ENCODE results near the gene GIMAP2.

GIMAP2 gene

DNA sequence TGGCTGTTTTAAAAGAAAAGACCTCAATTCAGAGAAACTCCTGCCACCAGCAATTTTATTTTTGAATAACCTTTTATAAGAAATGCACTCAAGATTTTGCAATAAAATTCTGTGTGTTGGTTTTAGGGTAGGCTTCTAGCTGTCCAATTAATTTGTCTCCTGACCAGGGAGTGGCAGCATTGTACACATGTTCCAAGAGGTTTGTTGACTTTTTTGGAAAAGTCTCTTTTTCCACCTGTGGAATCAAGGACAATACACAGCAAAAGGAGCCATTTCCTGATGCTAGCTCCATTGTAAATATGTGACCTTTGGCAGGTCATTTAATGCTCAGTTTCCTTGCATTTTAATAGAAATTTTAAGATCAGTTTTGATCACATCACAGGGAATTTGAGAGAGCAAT lies 53.5 kb downstream of the GIMAP2 start:
- TF ChIP-seq, protein P1, sequence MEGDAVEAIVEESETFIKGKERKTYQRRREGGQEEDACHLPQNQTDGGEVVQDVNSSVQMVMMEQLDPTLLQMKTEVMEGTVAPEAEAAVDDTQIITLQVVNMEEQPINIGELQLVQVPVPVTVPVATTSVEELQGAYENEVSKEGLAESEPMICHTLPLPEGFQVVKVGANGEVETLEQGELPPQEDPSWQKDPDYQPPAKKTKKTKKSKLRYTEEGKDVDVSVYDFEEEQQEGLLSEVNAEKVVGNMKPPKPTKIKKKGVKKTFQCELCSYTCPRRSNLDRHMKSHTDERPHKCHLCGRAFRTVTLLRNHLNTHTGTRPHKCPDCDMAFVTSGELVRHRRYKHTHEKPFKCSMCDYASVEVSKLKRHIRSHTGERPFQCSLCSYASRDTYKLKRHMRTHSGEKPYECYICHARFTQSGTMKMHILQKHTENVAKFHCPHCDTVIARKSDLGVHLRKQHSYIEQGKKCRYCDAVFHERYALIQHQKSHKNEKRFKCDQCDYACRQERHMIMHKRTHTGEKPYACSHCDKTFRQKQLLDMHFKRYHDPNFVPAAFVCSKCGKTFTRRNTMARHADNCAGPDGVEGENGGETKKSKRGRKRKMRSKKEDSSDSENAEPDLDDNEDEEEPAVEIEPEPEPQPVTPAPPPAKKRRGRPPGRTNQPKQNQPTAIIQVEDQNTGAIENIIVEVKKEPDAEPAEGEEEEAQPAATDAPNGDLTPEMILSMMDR (IDR thresholded peaks at IDR 0.05; ENCODE audit: borderline replicate concordance, insufficient read depth, low read depth, low read length): peak; percentile 13; the same call in 1 of the 2 replicates
- H3K4me3 ChIP-seq (ENCODE audit: low read depth, low read length): peak overlapping the region; percentile 76

DNA sequence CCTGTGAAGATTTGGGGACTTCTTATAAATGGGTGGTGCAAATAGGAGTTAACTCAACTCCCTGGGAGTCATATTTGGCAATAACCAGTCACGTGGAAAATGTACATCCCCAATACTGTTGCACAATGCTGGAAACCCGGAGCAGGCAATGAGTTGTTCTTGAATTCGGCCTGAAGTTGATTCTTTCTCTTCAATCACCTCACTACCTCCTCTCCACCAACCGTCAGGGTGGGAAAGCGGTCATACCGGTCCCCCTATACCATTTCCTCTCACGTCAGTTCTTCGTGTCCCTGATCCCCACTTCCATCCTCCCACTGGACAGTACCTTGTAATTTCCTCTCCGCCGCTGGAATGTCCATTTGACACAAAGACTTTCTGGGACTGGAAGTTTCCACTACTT lies 54.5 kb downstream of the GIMAP2 start:
- peak overlapping the region; percentile 10 for H3K4me3 ChIP-seq (ENCODE audit: low read depth, low read length)
- TF ChIP-seq, protein P1 (IDR thresholded peaks at IDR 0.05; ENCODE audit: borderline replicate concordance, insufficient read depth, low read depth, low read length): no peak

DNA sequence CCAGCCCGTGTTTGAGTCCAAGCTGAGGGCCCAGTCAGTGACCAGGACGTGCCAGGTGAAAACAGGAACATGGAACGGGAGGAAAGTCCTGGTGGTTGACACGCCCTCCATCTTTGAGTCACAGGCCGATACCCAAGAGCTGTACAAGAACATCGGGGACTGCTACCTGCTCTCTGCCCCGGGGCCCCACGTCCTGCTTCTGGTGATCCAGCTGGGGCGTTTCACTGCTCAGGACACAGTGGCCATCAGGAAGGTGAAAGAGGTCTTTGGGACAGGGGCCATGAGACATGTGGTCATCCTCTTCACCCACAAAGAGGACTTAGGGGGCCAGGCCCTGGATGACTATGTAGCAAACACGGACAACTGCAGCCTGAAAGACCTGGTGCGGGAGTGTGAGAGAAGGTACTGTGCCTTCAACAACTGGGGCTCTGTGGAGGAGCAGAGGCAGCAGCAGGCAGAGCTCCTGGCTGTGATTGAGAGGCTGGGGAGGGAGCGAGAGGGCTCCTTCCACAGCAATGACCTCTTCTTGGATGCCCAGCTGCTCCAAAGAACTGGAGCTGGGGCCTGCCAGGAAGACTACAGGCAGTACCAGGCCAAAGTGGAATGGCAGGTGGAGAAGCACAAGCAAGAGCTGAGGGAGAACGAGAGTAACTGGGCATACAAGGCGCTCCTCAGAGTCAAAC lies 56.9 kb downstream of the GIMAP2 start:
- TF ChIP-seq, protein P1 (IDR thresholded peaks at IDR 0.05; ENCODE audit: borderline replicate concordance, insufficient read depth, low read depth, low read length): no peak
- no peak overlapping the region for H3K4me3 ChIP-seq (ENCODE audit: low read depth, low read length)
